Activated CD4-positive, CD25-positive, alpha-beta regulatory T cell treated with anti-CD3 and anti-CD28 coated beads, Interleukin-2, amount 50 U/mL, for 16 hours (primary cell): ENCODE measurements around the gene GBP5.
"Not testable (repeated sequence)": the region's sequence is repeated elsewhere in the genome, so short reads cannot be mapped to it uniquely, and the experiment has no call there.

Experiments used
- DNase-seq: peaks from one replicate; pipeline ENCODE4 v3.0.0-alpha.2; 2020; ENCODE audit warnings: low read depth, low spot score

GBP5 gene

GRCh38 chr1:89272269-89273041, at the start of gene GBP5:
TSS of gene GBP5 (minus strand) at chr1:89272860. CDS start at chr1:89269555, 3,305 bp downstream.
- DNase-seq = peak; percentile 50

- no peak for DNase-seq
These were observed 49.7 kb upstream of the GBP5 start for GRCh38 chr1:89322402-89322801.

- no peak for DNase-seq
These were observed 39.9 kb upstream of the GBP5 start for GRCh38 chr1:89312572-89312971.

GRCh38 chr1:89311757-89312156, 39.1 kb upstream of the GBP5 start:
- DNase-seq = no peak

GRCh38 chr1:89310976-89311375, 38.3 kb upstream of the GBP5 start:
- DNase-seq = no peak

- DNase-seq = no peak
These were observed 37.8 kb upstream of the GBP5 start for GRCh38 chr1:89310505-89310904.

GRCh38 chr1:89309828-89310227, 37.2 kb upstream of the GBP5 start:
- DNase-seq = no peak

GRCh38 chr1:89306273-89306672, 33.6 kb upstream of the GBP5 start:
- DNase-seq = no peak

- DNase-seq = no peak
These were observed 32.8 kb upstream of the GBP5 start for GRCh38 chr1:89305493-89305892.

- no peak for DNase-seq
These were observed 32.0 kb upstream of the GBP5 start for GRCh38 chr1:89304572-89305230.

GRCh38 chr1:89302697-89303332, 30.2 kb upstream of the GBP5 start:
- DNase-seq = no peak

- DNase-seq = not testable (repeated sequence)
These were observed 27.2 kb upstream of the GBP5 start for GRCh38 chr1:89299739-89300463.

- no peak for DNase-seq
These were observed 25.8 kb upstream of the GBP5 start for GRCh38 chr1:89298461-89298860.

- DNase-seq = no peak
These were observed 22.5 kb upstream of the GBP5 start for GRCh38 chr1:89295187-89295586.

- DNase-seq = no peak
These were observed 18.6 kb upstream of the GBP5 start for GRCh38 chr1:89291276-89291675.

GRCh38 chr1:89288051-89288340, 15.3 kb upstream of the GBP5 start:
- no peak for DNase-seq

- DNase-seq = no peak
These were observed 14.8 kb upstream of the GBP5 start for GRCh38 chr1:89287181-89288050.

GRCh38 chr1:89286549-89287180, 14.0 kb upstream of the GBP5 start:
- no peak for DNase-seq

GRCh38 chr1:89285745-89286380, 13.2 kb upstream of the GBP5 start:
- DNase-seq = no peak

- not testable (repeated sequence) for DNase-seq
These were observed 11.6 kb upstream of the GBP5 start for GRCh38 chr1:89284078-89284763.
